ENCODE data around the gene PLPP4.
"Not testable (repeated sequence)": the region's sequence is repeated elsewhere in the genome, so short reads cannot be mapped to it uniquely, and the experiment has no call there.

The PLPP4 gene

GRCh38 chr10:120486671-120487205, 29.7 kb downstream of the PLPP4 start:
- DNase-seq (ENCODE audit: low spot score): no peak

GRCh38 chr10:120490288-120490687, 33.3 kb downstream of the PLPP4 start:
- no peak for DNase-seq (ENCODE audit: low spot score)

- DNase-seq (ENCODE audit: low spot score): no peak
Measured at GRCh38 chr10:120492346-120492745, 35.3 kb downstream of the PLPP4 start.

- no peak for DNase-seq (ENCODE audit: low spot score)
Measured at GRCh38 chr10:120493411-120494312, 36.6 kb downstream of the PLPP4 start.

- no peak for DNase-seq (ENCODE audit: low spot score)
Measured at GRCh38 chr10:120494313-120494710, 37.3 kb downstream of the PLPP4 start.

GRCh38 chr10:120495226-120496009, 38.4 kb downstream of the PLPP4 start:
- no peak for DNase-seq (ENCODE audit: low spot score)

- no peak for DNase-seq (ENCODE audit: low spot score)
Measured at GRCh38 chr10:120499883-120500282, 42.9 kb downstream of the PLPP4 start.

GRCh38 chr10:120503689-120504088, 46.7 kb downstream of the PLPP4 start:
- DNase-seq (ENCODE audit: low spot score): no peak

GRCh38 chr10:120504227-120504626, 47.2 kb downstream of the PLPP4 start:
- not testable (repeated sequence) for DNase-seq (ENCODE audit: low spot score)

- peak; percentile 20 for DNase-seq (ENCODE audit: low spot score)
Measured at GRCh38 chr10:120505056-120505455, 48.0 kb downstream of the PLPP4 start.

- DNase-seq (ENCODE audit: low spot score): no peak
Measured at GRCh38 chr10:120505866-120506265, 48.8 kb downstream of the PLPP4 start.

GRCh38 chr10:120506674-120507073, 49.6 kb downstream of the PLPP4 start:
- no peak for DNase-seq (ENCODE audit: low spot score)

- no peak for DNase-seq (ENCODE audit: low spot score)
Measured at GRCh38 chr10:120507175-120507574, 50.1 kb downstream of the PLPP4 start.

GRCh38 chr10:120507651-120508050, 50.6 kb downstream of the PLPP4 start:
- DNase-seq (ENCODE audit: low spot score): no peak

GRCh38 chr10:120508393-120508792, 51.4 kb downstream of the PLPP4 start:
- DNase-seq (ENCODE audit: low spot score): no peak

- DNase-seq (ENCODE audit: low spot score): no peak
Measured at GRCh38 chr10:120508966-120509365, 51.9 kb downstream of the PLPP4 start.

GRCh38 chr10:120511165-120511564, 54.1 kb downstream of the PLPP4 start:
- DNase-seq (ENCODE audit: low spot score): no peak

- DNase-seq (ENCODE audit: low spot score): no peak
Measured at GRCh38 chr10:120513307-120513796, 56.3 kb downstream of the PLPP4 start.

- no peak for DNase-seq (ENCODE audit: low spot score)
Measured at GRCh38 chr10:120514035-120514620, 57.1 kb downstream of the PLPP4 start.

GRCh38 chr10:120514959-120515358, 57.9 kb downstream of the PLPP4 start:
- DNase-seq (ENCODE audit: low spot score): no peak

- no peak for DNase-seq (ENCODE audit: low spot score)
Measured at GRCh38 chr10:120515741-120516140, 58.7 kb downstream of the PLPP4 start.

- DNase-seq (ENCODE audit: low spot score): no peak
Measured at GRCh38 chr10:120516426-120516825, 59.4 kb downstream of the PLPP4 start.

All from pons (tissue), 1 donor.